ENCODE measurements around the gene RAE1.

The RAE1 gene

DNA sequence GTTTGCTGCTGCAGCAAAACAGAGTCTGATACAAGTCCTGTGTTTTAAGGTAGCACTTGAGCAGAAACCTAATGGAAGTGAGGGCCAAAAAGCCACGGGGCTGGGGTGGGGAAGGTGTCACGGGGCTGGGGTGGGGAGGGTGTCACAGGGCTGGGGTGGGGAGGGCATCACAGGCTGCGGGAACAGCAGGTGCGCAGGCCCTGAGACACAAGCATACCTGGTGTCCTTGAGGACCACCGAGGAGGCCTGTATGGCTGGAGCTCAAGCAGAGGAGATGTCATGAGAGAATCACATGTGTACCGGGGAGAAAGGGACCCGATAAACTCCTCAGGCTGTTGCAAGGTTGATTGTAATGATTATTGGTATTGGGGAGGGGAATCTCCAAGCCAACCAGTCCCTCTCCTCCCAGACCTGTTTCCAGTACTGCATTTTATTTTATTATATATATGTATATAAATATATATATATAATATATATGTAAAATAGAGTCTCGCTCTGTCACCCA, 35.0 kb upstream of the RAE1 start:
- TF ChIP-seq CREB1 (IDR thresholded peaks at IDR 0.05; ENCODE audit: low read depth), result no peak
- TF ChIP-seq NFIC (IDR thresholded peaks at IDR 0.05), result no peak
- TF ChIP-seq, protein P1, sequence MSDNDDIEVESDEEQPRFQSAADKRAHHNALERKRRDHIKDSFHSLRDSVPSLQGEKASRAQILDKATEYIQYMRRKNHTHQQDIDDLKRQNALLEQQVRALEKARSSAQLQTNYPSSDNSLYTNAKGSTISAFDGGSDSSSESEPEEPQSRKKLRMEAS (IDR thresholded peaks at IDR 0.05), result no peak
- no peak for TF ChIP-seq TAF1 (IDR thresholded peaks at IDR 0.05; ENCODE audit: low read depth)
- TF ChIP-seq YY1 (IDR thresholded peaks at IDR 0.05; ENCODE audit: low read depth), result no peak
- TF ChIP-seq EP300 (IDR thresholded peaks at IDR 0.05; ENCODE audit: borderline replicate concordance), result no peak
- TF ChIP-seq, protein P2, sequence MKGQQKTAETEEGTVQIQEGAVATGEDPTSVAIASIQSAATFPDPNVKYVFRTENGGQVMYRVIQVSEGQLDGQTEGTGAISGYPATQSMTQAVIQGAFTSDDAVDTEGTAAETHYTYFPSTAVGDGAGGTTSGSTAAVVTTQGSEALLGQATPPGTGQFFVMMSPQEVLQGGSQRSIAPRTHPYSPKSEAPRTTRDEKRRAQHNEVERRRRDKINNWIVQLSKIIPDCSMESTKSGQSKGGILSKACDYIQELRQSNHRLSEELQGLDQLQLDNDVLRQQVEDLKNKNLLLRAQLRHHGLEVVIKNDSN (IDR thresholded peaks at IDR 0.05), result no peak
- TF ChIP-seq RAD21 (IDR thresholded peaks at IDR 0.05; ENCODE audit: low read depth), result no peak
- no peak for TF ChIP-seq EGR1 (IDR thresholded peaks at IDR 0.05)
- TF ChIP-seq, protein P3, sequence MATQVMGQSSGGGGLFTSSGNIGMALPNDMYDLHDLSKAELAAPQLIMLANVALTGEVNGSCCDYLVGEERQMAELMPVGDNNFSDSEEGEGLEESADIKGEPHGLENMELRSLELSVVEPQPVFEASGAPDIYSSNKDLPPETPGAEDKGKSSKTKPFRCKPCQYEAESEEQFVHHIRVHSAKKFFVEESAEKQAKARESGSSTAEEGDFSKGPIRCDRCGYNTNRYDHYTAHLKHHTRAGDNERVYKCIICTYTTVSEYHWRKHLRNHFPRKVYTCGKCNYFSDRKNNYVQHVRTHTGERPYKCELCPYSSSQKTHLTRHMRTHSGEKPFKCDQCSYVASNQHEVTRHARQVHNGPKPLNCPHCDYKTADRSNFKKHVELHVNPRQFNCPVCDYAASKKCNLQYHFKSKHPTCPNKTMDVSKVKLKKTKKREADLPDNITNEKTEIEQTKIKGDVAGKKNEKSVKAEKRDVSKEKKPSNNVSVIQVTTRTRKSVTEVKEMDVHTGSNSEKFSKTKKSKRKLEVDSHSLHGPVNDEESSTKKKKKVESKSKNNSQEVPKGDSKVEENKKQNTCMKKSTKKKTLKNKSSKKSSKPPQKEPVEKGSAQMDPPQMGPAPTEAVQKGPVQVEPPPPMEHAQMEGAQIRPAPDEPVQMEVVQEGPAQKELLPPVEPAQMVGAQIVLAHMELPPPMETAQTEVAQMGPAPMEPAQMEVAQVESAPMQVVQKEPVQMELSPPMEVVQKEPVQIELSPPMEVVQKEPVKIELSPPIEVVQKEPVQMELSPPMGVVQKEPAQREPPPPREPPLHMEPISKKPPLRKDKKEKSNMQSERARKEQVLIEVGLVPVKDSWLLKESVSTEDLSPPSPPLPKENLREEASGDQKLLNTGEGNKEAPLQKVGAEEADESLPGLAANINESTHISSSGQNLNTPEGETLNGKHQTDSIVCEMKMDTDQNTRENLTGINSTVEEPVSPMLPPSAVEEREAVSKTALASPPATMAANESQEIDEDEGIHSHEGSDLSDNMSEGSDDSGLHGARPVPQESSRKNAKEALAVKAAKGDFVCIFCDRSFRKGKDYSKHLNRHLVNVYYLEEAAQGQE (IDR thresholded peaks at IDR 0.05; ENCODE audit: low read depth), result no peak
- no peak for TF ChIP-seq FOXM1 (IDR thresholded peaks at IDR 0.05; ENCODE audit: borderline replicate concordance, low read depth)
- TF ChIP-seq ZBTB7A (IDR thresholded peaks at IDR 0.05; ENCODE audit: low read depth), result no peak
- no peak for TF ChIP-seq TCF12 (IDR thresholded peaks at IDR 0.05; ENCODE audit: low read depth)
- TF ChIP-seq CEBPB (IDR thresholded peaks at IDR 0.05), result no peak
- no peak for TF ChIP-seq TEAD4 (IDR thresholded peaks at IDR 0.05)

DNA sequence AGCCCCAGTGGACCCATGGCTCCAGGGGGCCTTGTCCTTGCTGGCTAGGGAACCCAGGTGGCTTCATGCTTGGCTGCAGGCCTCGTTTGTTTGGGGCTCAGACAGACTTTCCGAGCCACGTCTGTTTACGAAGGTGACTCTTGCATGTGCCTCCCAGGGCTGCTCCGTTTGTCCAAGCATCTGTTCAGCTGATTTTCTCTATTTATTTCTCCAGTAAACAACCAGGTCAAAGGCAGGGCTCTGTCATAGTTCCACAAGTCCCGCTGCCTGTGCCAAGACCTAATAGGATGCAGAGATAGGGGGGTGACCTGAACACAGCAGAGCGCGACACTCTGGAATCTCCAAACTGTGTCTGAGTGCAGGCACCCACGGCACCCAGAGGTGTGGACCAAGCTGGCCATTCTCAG, 34.3 kb upstream of the RAE1 start:
- TF ChIP-seq FOXM1 (IDR thresholded peaks at IDR 0.05; ENCODE audit: borderline replicate concordance, low read depth) (no peak), NFIC (IDR thresholded peaks at IDR 0.05) (no peak), CREB1 (IDR thresholded peaks at IDR 0.05; ENCODE audit: low read depth) (no peak), TAF1 (IDR thresholded peaks at IDR 0.05; ENCODE audit: low read depth) (no peak), YY1 (IDR thresholded peaks at IDR 0.05; ENCODE audit: low read depth) (no peak), EGR1 (IDR thresholded peaks at IDR 0.05) (no peak), CEBPB (IDR thresholded peaks at IDR 0.05) (no peak), EP300 (IDR thresholded peaks at IDR 0.05; ENCODE audit: borderline replicate concordance) (no peak), TCF12 (IDR thresholded peaks at IDR 0.05; ENCODE audit: low read depth) (no peak)
- TF ChIP-seq, protein P2 (IDR thresholded peaks at IDR 0.05), result no peak
- TF ChIP-seq, protein P3 (IDR thresholded peaks at IDR 0.05; ENCODE audit: low read depth), result no peak
- TF ChIP-seq, protein P1 (IDR thresholded peaks at IDR 0.05), result no peak

DNA sequence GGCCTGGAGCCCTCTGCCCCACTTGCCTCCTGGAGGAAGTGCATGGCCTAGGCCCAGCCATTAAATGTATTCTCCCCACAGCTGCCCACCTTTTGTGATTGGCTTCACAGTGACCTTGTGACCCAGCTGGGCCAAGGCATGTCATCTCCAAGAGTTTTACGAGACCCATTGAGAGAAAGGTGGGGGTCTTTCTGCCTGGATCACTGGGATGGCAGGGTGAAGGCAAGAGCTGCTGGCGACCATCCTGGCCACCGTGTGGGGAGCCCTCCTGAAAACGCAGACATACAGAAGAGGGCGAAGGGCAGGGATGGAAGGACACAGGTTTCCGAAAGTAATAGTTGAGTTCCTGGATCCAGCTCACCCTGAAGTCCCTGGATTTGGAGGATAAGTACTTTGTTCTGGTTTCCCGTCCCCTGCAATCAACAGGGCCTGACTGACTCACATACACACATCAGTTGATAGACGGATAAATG, 33.7 kb upstream of the RAE1 start:
- TF ChIP-seq ZBTB7A (IDR thresholded peaks at IDR 0.05; ENCODE audit: low read depth) (no peak), EP300 (IDR thresholded peaks at IDR 0.05; ENCODE audit: borderline replicate concordance) (no peak), YY1 (IDR thresholded peaks at IDR 0.05; ENCODE audit: low read depth) (no peak), CREB1 (IDR thresholded peaks at IDR 0.05; ENCODE audit: low read depth) (no peak), CEBPB (IDR thresholded peaks at IDR 0.05) (no peak), NFIC (IDR thresholded peaks at IDR 0.05) (no peak), TEAD4 (IDR thresholded peaks at IDR 0.05) (no peak), EGR1 (IDR thresholded peaks at IDR 0.05) (no peak), TCF12 (IDR thresholded peaks at IDR 0.05; ENCODE audit: low read depth) (no peak), TAF1 (IDR thresholded peaks at IDR 0.05; ENCODE audit: low read depth) (no peak), RAD21 (IDR thresholded peaks at IDR 0.05; ENCODE audit: low read depth) (no peak), FOXM1 (IDR thresholded peaks at IDR 0.05; ENCODE audit: borderline replicate concordance, low read depth) (no peak)
- TF ChIP-seq, protein P2 (IDR thresholded peaks at IDR 0.05), result no peak
- TF ChIP-seq, protein P1 (IDR thresholded peaks at IDR 0.05), result no peak
- TF ChIP-seq, protein P3 (IDR thresholded peaks at IDR 0.05; ENCODE audit: low read depth), result no peak
